Measurements from ENCODE around the gene ISG20L2. TPM values are rescaled to one million over a fixed set of nuclear protein-coding genes. Genes with fewer than 3 reads are reported as not detected.

Gene ISG20L2
- total RNA-seq, 2 donors from 2014 or later = 19.4 to 34.4 TPM

DNA sequence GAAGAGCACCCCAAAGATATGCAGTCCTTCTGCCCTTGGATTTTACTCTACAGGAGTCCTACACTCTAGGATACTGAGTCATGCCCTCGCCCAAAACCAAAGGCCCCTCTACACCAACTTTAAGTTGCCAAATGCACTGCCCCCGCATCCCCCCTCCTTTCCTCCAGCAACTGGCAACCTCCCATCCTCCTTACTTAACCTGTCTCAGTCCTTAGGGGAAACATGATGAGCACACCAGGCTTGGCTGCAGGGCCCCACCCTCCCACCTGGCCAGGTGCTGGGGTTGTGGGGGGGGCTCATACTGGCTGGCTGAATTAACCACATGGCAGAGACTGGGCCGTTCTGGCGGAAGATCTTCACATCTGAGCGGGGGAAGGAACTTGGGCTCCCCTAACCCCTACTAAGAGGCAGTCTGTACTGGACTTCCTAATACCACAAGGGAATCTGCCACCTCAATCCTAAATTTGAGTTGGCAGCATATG is 21.7 kb upstream of the ISG20L2 start:
- Histone ChIP-seq H3K36me3 (no peaks in the 10 kb centered on the region), H3K9me3 (no peaks in the 10 kb centered on the region), H3K4me1 (replicated peaks) (peaks cover 26% of the 10 kb centered on the region), H3K27me3 (replicated peaks; ENCODE audit: insufficient read depth) (no peaks in the 10 kb centered on the region), H3K4me3 (peak overlapping the region; percentile 94 to 99), H3K27ac (peak overlapping the region; percentile 96 to 97)
- peak; percentile 57 for DNase-seq (ENCODE audit: low spot score)
- TF ChIP-seq POLR2A (IDR thresholded peaks at IDR 0.05) (peak; percentile 48), POLR2AphosphoS5 (IDR thresholded peaks at IDR 0.05) (peak; percentile 44)
- TF ChIP-seq, protein P1, sequence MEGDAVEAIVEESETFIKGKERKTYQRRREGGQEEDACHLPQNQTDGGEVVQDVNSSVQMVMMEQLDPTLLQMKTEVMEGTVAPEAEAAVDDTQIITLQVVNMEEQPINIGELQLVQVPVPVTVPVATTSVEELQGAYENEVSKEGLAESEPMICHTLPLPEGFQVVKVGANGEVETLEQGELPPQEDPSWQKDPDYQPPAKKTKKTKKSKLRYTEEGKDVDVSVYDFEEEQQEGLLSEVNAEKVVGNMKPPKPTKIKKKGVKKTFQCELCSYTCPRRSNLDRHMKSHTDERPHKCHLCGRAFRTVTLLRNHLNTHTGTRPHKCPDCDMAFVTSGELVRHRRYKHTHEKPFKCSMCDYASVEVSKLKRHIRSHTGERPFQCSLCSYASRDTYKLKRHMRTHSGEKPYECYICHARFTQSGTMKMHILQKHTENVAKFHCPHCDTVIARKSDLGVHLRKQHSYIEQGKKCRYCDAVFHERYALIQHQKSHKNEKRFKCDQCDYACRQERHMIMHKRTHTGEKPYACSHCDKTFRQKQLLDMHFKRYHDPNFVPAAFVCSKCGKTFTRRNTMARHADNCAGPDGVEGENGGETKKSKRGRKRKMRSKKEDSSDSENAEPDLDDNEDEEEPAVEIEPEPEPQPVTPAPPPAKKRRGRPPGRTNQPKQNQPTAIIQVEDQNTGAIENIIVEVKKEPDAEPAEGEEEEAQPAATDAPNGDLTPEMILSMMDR (IDR thresholded peaks at IDR 0.05) = no peak
- 0% methylated on average over 5 of the region's 5 CpGs for WGBS
- intact Hi-C loops (cut with DNase I) = no loop called here

DNA sequence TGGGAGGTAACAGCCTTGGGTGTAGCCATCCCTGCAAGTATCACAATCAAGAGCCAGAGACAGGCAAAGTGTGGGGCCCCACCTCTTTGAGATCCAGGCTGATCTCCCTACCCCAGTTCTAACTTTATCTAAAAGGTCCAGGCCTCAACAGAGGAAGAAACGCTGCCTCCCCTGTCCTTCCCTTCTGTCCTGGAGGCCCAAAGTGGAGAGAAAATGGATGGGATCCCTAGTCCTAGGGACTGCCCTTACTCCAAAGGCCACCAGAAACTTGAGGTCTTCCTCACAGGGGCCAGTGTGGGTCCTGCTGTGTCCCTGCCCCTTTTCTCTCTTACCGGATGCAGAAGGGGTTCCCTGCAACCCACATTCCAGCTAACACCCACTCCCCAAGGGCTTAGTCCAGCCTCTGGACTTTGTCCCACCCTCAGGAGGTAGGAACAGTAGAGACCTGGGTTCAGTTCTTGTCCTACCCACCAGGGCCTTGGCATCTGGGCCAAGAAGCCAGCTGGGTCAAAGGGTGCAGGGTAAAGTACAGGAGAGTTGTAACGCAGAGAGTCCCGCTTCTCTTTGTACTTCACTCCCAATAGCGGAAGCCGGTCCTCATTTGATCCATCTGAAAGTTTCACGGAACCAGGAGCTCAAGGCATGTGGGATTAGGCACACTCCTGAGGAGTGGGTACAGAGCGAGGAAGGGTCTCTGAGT is 21.0 kb upstream of the ISG20L2 start:
- no peaks in the 10 kb centered on the region for H3K27me3 ChIP-seq (replicated peaks; ENCODE audit: insufficient read depth)
- peaks cover 0 to 3% of the 10 kb centered on the region in 2 donors for H3K36me3 ChIP-seq
- peaks cover 26% of the 10 kb centered on the region for H3K4me1 ChIP-seq (replicated peaks)
- WGBS = 28% methylated on average over 8 of the region's 8 CpGs
- intact Hi-C loops (cut with DNase I) = no loop called here
- H3K9me3 ChIP-seq = no peaks in the 10 kb centered on the region
- H3K4me3 ChIP-seq = peak overlapping the region; percentile 94 to 99
- TF ChIP-seq POLR2AphosphoS5 (IDR thresholded peaks at IDR 0.05) = no peak
- TF ChIP-seq, protein P1 (IDR thresholded peaks at IDR 0.05) = no peak
- no peak for TF ChIP-seq POLR2A (IDR thresholded peaks at IDR 0.05)
- H3K27ac ChIP-seq = peak overlapping the region; percentile 96 to 97
- no peak for DNase-seq (ENCODE audit: low spot score)

DNA sequence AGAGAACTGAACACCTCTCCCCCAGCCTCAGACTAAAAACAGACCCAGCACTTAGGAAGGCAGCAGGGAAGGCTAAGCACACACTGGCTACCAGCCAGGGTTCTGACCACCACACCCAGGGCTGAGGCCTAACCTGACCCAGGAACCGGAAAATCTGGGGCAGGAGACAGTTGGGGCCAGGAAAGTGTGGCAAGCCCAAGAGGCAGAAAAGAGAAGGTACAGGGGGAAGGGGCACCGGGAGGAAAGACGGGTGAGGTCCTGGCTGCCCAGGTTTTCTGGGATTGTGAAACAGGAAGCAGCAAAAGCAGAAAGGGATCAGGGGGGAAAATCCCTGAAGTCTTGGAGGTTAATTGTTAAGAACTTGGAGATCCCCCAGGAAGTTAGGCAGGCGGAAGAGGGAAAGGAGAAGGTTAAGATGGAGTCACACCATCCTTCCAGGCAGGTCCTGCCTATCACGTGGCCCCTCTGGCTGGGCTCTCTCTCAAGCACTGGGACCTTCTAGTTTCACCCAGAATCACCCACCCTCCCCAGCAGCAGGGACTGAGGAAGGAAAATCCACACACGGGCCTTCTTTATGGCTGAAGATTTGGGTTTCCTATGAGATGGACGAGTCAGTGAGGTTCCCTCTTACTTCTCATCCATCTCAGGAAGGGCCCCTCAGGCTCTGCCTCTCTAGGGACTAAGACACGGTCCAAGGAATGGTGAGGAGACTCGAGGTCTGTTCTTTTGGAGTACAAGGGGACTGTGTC is 20.3 kb upstream of the ISG20L2 start:
- 6% methylated on average over 9 of the region's 9 CpGs for WGBS
- peak overlapping the region in 1 of 2 donors; percentile 99 for H3K4me3 ChIP-seq
- H3K4me1 ChIP-seq (replicated peaks) = peaks cover 26% of the 10 kb centered on the region

DNA sequence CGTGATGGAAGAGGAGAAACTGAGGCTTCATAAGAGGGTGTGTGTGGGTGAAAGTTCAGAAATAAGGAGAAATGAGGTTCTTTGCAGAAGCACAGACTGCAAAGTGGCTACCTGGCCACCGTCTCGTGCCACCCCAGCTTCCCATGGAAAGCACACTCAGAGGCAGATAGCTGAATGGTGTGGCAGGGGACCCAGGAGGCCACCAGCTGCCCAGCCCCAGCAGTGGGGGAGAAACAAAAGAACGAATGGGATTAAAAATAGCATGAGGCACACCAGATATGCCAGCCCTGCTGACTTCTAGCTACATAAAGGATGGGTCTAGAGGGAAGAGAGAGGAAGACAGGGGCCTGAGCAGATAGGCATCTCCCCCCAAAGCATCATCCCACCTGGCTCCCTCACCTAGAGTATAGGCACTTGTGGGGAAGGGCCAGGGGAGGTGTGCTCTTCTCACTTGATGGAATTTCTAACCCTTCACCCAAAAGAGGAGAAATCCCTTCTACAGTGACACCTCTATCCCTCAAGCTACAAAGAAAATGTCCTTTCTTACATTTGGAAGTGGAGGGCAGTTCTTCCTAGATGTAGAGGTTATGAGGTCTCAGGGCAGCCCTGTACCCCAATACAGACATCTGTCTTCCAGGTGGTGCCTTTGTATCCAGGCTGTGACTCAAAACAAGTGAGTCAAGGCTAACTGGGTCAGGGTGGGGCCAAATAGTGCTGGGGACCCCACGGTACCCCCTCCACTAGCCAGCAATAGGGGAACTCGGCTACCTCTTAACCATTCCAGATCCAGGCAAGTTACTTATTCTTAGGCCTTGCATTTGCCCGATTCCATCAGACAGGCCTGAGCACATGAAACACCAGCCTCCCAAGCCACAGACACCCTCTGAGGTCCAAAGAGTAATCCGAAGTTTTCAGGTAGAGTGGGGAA is 19.4 kb upstream of the ISG20L2 start:
- H3K4me3 ChIP-seq = peak overlapping the region; percentile 39 to 99
- no peaks in the 10 kb centered on the region for H3K27me3 ChIP-seq (replicated peaks; ENCODE audit: insufficient read depth)
- no peak for DNase-seq (ENCODE audit: low spot score)
- 8% methylated on average over 8 of the region's 8 CpGs for WGBS
- TF ChIP-seq, protein P1 (IDR thresholded peaks at IDR 0.05) = no peak
- TF ChIP-seq POLR2A (IDR thresholded peaks at IDR 0.05) (no peak), POLR2AphosphoS5 (IDR thresholded peaks at IDR 0.05) (no peak)
- H3K9me3 ChIP-seq = no peaks in the 10 kb centered on the region
- peaks cover 4 to 19% of the 10 kb centered on the region in 2 donors for H3K36me3 ChIP-seq
- peaks cover 26% of the 10 kb centered on the region for H3K4me1 ChIP-seq (replicated peaks)
- intact Hi-C loops (cut with DNase I) = no loop called here
- peak overlapping the region; percentile 96 to 97 for H3K27ac ChIP-seq

More for the DNA sequence above, 20.3 kb upstream of the ISG20L2 start:
- Histone ChIP-seq H3K27ac (peak overlapping the region; percentile 96 to 97), H3K9me3 (no peaks in the 10 kb centered on the region), H3K36me3 (peaks cover 0 to 10% of the 10 kb centered on the region in 2 donors), H3K27me3 (replicated peaks; ENCODE audit: insufficient read depth) (no peaks in the 10 kb centered on the region)
- TF ChIP-seq, protein P1 (IDR thresholded peaks at IDR 0.05) = no peak
- TF ChIP-seq POLR2A (IDR thresholded peaks at IDR 0.05) = peak; percentile 37
- peak; percentile 44 for TF ChIP-seq POLR2AphosphoS5 (IDR thresholded peaks at IDR 0.05)
- no peak for DNase-seq (ENCODE audit: low spot score)
- intact Hi-C loops (cut with DNase I) = no loop called here

Measured in prostate gland (tissue), 2 donors.